ENCODE results near the gene OR1J4. TPM values are rescaled to one million over a fixed set of nuclear protein-coding genes. Genes with fewer than 3 reads are reported as not detected.

OR1J4 gene
- polyA plus RNA-seq, 1 experiment, result 0.11 TPM

DNA sequence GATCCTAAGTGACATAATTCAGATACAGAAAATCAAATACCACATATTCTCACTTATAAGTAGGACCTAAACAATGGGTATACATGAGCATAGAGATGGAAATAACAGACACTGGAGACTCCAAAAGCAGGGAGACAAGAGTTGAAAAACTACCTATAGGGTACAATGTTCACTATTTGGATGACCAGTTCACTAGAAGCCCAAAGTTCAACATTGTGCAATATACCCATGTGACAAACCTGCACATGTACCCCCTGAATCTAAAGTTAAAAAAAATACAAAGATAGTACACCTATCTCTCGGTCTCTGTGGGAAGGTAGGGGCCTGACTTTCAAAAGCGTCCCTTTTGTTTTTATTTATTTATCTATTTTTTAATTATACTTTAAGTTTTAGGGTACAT, 19.8 kb downstream of the OR1J4 start:
- Histone ChIP-seq H3K27me3 (ENCODE audit: control insufficient read depth, insufficient read depth, low read length) (no peaks in the 10 kb centered on the region), H3K9me3 (ENCODE audit: control insufficient read depth, insufficient read depth, low read length) (no peaks in the 10 kb centered on the region), H3K4me3 (ENCODE audit: low read depth, low read length) (no peak overlapping the region), H3K27ac (ENCODE audit: low read depth, low read length) (no peak overlapping the region)
- POLR2A ChIA-PET, result no interaction called here
- CTCF ChIA-PET, result no interaction called here
- DNase-seq (ENCODE audit: low read depth, low spot score), result no peak
- no peak for TF ChIP-seq CTCF (IDR thresholded peaks at IDR 0.05; ENCODE audit: low read depth, low read length)

- Histone ChIP-seq H3K27me3 (ENCODE audit: control insufficient read depth, insufficient read depth, low read length) (no peaks in the 10 kb centered on the region), H3K9me3 (ENCODE audit: control insufficient read depth, insufficient read depth, low read length) (no peaks in the 10 kb centered on the region), H3K4me3 (ENCODE audit: low read depth, low read length) (no peak overlapping the region), H3K27ac (ENCODE audit: low read depth, low read length) (no peak overlapping the region)
- TF ChIP-seq CTCF (IDR thresholded peaks at IDR 0.05; ENCODE audit: low read depth, low read length), result no peak
- ChIA-PET POLR2A (no interaction called here), CTCF (no interaction called here)
- DNase-seq (ENCODE audit: low read depth, low spot score), result no peak
These were observed 27.3 kb downstream of the OR1J4 start for GRCh38 chr9:122546196-122546595.

DNA sequence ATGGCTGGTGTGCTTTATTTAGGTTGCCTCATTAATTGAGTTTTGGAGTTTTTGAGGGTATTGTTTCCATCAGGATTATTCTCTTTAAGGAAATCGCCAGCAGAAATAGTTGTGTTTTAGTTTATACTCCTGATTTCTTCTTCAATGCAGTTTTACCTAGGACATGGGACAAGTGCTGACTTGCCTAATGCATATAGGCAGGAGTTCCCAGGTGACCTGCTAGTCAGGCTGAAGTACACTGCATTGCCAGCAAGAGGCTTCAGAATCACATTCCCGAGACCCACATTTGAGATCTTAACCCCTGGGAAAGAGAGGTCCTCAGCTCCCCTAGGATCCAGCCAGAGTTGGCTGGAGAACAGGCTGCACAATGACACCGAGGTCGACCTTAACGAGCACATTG, 32.4 kb downstream of the OR1J4 start:
- TF ChIP-seq CTCF (IDR thresholded peaks at IDR 0.05; ENCODE audit: low read depth, low read length), result no peak
- Histone ChIP-seq H3K4me3 (ENCODE audit: low read depth, low read length) (no peak overlapping the region), H3K27ac (ENCODE audit: low read depth, low read length) (no peak overlapping the region), H3K27me3 (ENCODE audit: control insufficient read depth, insufficient read depth, low read length) (peaks cover 5% of the 10 kb centered on the region), H3K9me3 (ENCODE audit: control insufficient read depth, insufficient read depth, low read length) (no peaks in the 10 kb centered on the region)
- DNase-seq (ENCODE audit: low read depth, low spot score), result no peak
- POLR2A ChIA-PET, result no interaction called here
- CTCF ChIA-PET, result no interaction called here

DNA sequence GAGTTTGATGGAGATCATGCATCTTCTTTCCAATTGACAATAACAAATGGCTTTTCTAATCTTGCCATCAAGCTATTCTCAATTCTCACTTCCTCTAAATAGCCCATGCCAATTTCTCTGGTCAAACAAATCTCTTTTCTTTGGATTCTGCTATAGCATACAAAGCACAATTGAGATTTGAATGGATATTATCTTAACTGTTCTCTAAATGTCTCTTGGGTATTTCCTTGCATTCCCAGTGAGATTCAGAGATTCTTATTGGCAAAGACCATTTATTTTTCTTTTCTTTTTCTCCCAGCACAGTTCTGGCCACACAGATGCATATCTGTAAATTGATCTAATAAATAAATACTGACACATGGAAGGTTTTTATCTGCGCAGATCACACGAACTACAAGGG, 33.9 kb downstream of the OR1J4 start, which contains the start of gene OR1N2:
Gene OR1N2, plus strand, starts transcription at position 301 of the 400 bp plus-strand sequence. CDS start 100 bp downstream, outside the sequence.
- no peak for DNase-seq (ENCODE audit: low read depth, low spot score)
- Histone ChIP-seq H3K27me3 (ENCODE audit: control insufficient read depth, insufficient read depth, low read length) (peaks cover 5% of the 10 kb centered on the region), H3K4me3 (ENCODE audit: low read depth, low read length) (no peak within 1 kb of the TSS), H3K27ac (ENCODE audit: low read depth, low read length) (no peak within 1 kb of the TSS), H3K9me3 (ENCODE audit: control insufficient read depth, insufficient read depth, low read length) (no peaks in the 10 kb centered on the region)
- ChIA-PET POLR2A (no interaction called here), CTCF (interaction anchor here (1.2 kb wide), 1 partner anchor 54 kb away, joined by 3 read pairs; no protein-coding TSS in a partner anchor)
- no peak for TF ChIP-seq CTCF (IDR thresholded peaks at IDR 0.05; ENCODE audit: low read depth, low read length)

DNA sequence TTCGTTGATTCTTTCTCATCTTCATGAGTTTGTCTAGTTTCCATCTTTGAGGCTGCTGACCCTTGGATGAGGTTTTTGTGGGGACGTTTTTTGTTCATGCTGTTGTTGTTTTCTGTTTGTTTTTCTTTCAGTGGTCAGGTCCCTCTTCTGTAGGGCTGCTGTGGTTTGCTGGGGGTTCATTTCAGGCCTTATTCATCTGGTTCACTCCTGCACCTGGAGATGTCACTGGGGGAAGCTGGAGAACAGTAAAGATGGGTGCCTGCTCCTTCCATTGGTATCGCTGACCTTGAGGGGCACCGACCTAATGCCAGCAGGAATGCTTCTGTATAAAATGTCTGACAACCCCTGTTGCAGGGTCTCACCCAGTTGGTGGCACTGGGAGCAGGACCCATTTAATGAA, 42.5 kb downstream of the OR1J4 start:
- no peak overlapping the region for H3K4me3 ChIP-seq (ENCODE audit: low read depth, low read length)
- TF ChIP-seq CTCF (IDR thresholded peaks at IDR 0.05; ENCODE audit: low read depth, low read length), result no peak
- no peaks in the 10 kb centered on the region for H3K9me3 ChIP-seq (ENCODE audit: control insufficient read depth, insufficient read depth, low read length)
- no peaks in the 10 kb centered on the region for H3K27me3 ChIP-seq (ENCODE audit: control insufficient read depth, insufficient read depth, low read length)
- no peak for DNase-seq (ENCODE audit: low read depth, low spot score)
- no peak overlapping the region for H3K27ac ChIP-seq (ENCODE audit: low read depth, low read length)
- ChIA-PET CTCF (no interaction called here), POLR2A (no interaction called here)
